GM21390 (cell line): ENCODE measurements around the gene CCDC78.

Experiments used
- ATAC-seq: cut with Tn5 transposase; IDR thresholded peaks from one replicate; pipeline ENCODE4 v1.9.1; 2021; ENCODE audit not compliant: unreplicated experiment

Gene CCDC78

GRCh38 chr16:726438-727290 lies at the start of gene CCDC78, which contains the start of gene HAGHL:
TSS of gene CCDC78 (minus strand) at chr16:726443. CDS start at chr16:726367, 76 bp downstream.
TSS of gene HAGHL (plus strand) at chr16:727106. CDS start at chr16:727510, 404 bp downstream.
- no peak for ATAC-seq

- no peak for ATAC-seq
Observed at GRCh38 chr16:775236-775796, 49.1 kb upstream of the CCDC78 start.

- no peak for ATAC-seq
Observed at GRCh38 chr16:774086-775001, 48.1 kb upstream of the CCDC78 start.

GRCh38 chr16:772959-773358 lies 46.7 kb upstream of the CCDC78 start:
- no peak for ATAC-seq

- ATAC-seq = no peak
Observed at GRCh38 chr16:770411-770810, 44.2 kb upstream of the CCDC78 start.

GRCh38 chr16:769934-770333 lies 43.7 kb upstream of the CCDC78 start:
- no peak for ATAC-seq

GRCh38 chr16:769184-769784 lies 43.0 kb upstream of the CCDC78 start:
- no peak for ATAC-seq

GRCh38 chr16:768428-768827 lies 42.2 kb upstream of the CCDC78 start:
- ATAC-seq = no peak

- no peak for ATAC-seq
Observed at GRCh38 chr16:767743-768235, 41.5 kb upstream of the CCDC78 start.

GRCh38 chr16:766820-767640 lies 40.8 kb upstream of the CCDC78 start:
- no peak for ATAC-seq

- ATAC-seq = no peak
Observed at GRCh38 chr16:766008-766819, 40.0 kb upstream of the CCDC78 start.

GRCh38 chr16:765488-765865 lies 39.2 kb upstream of the CCDC78 start:
- ATAC-seq = no peak

- ATAC-seq = no peak
Observed at GRCh38 chr16:764848-765487, 38.7 kb upstream of the CCDC78 start.

GRCh38 chr16:764184-764750 lies 38.0 kb upstream of the CCDC78 start:
- no peak for ATAC-seq

- ATAC-seq = no peak
Observed at GRCh38 chr16:763369-764183, 37.3 kb upstream of the CCDC78 start.

GRCh38 chr16:762595-763268 lies 36.5 kb upstream of the CCDC78 start:
- ATAC-seq = no peak
